Left lung (tissue), 10 donors: Measurements from ENCODE around the gene ZNF23. TPM values are rescaled to one million over a fixed set of nuclear protein-coding genes. Genes with fewer than 3 reads are reported as not detected.
A peak's percentile ranks its signal among the peaks of the same experiment; 100 is the strongest.

Experiments used
- ATAC-seq: fragments of 200-7000 bp; cut with Tn5 transposase; one replicate; pipeline ENCODE4 v1.9.1; 2020; ENCODE audit warnings: moderate library complexity
- DNase-seq, 4 donors: peaks; one replicate each; pipeline ENCODE4 v3.0.0-alpha.2; 2013 to 2020
- H3K27ac ChIP-seq, 2 donors: fragments of 200-600 bp; sonication (generic) in 1 of 2; one replicate each; pipeline versions ENCODE4 v1.5.0 to v1.8.0; 2020 to 2021
- H3K27me3 ChIP-seq, 2 donors: fragments of 200-600 bp; sonication (generic) in 1 of 2; one replicate each; pipeline versions ENCODE4 v1.5.0 to v1.8.0; 2020 to 2021
- H3K36me3 ChIP-seq, 2 donors: fragments of 200-600 bp; sonication (generic) in 1 of 2; one replicate each; pipeline versions ENCODE4 v1.5.0 to v1.8.0; 2020 to 2021
- H3K4me1 ChIP-seq, 2 donors: fragments of 200-600 bp; one replicate each; pipeline ENCODE4 v1.8.0; 2021
- H3K4me3 ChIP-seq, 2 donors: fragments of 200-600 bp; sonication (generic) in 1 of 2; one replicate each; pipeline versions ENCODE4 v1.5.0 to v1.8.0; 2020 to 2021; ENCODE audit warnings: mild to moderate bottlenecking in 1 of 2
- H3K9me3 ChIP-seq, 2 donors: fragments of 200-600 bp; sonication (generic) in 1 of 2; one replicate each; pipeline versions ENCODE4 v1.5.0 to v1.8.0; 2020 to 2021
- intact Hi-C, 2 donors: fragments of 100-400 bp; cut with DNase I; formaldehyde crosslinking; loops; one replicate each; pipeline versions ENCODE4 v1.11.2 to v1.14.2; 2022
- polyA plus RNA-seq, 6 donors: library from polyadenylated mRNA; unstranded; fragments of 120-200 nt; gene quantifications; one replicate each; pipeline ENCODE4 v1.2.1, GENCODE V29; 2013; ENCODE audit not compliant: insufficient read length in 6 of 6
- total RNA-seq, 2 donors: library from RNA; stranded (reverse); fragmentation: NEBNext Ultra II Directional; extraction: Animal tissue kit (Norgen Biotek cat#: 25700); gene quantifications; one replicate each; pipeline ENCODE4 v1.2.1, GENCODE V29; 2021
- TF ChIP-seq, protein P1 (sequence below), 2 donors: fragments of 200-600 bp; sonication (generic) in 1 of 2; IDR thresholded peaks; one replicate each; pipeline versions ENCODE4 v1.5.0 to v1.8.0; 2021; ENCODE audit warnings: antibody characterized with exemption in 2 of 2
- donor health status: DM: no; HTN: yes; CAD: no.
- donor health status: DM: no; HTN: no; CAD: no.

Gene ZNF23
- total and polyA plus RNA-seq, 8 donors, result 6.8 to 19.9 (median 16.8) TPM

DNA sequence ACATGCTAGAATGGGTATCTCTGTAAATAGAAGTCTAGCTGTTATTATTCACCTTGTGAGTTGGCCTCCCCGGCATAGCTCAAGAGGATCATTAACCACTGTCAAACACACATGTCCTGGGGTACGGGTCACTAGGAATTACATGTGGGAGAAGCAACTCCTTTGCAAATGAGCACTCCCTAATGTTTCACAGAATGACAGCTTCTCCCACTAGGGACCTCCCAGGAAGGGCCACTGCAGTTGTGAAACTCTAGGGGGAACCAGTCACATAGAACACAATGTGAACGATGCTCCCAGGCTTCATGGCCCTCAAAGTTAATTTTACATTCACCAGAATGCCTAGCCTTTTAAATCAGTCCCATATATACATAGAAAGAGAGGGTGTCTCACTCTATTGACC is 39.5 kb upstream of the ZNF23 start:
- no peaks in the 10 kb centered on the region for H3K27me3 ChIP-seq
- no peak overlapping the region for H3K4me3 ChIP-seq
- no peak for ATAC-seq
- H3K4me1 ChIP-seq, result no peaks in the 10 kb centered on the region
- TF ChIP-seq, protein P1, sequence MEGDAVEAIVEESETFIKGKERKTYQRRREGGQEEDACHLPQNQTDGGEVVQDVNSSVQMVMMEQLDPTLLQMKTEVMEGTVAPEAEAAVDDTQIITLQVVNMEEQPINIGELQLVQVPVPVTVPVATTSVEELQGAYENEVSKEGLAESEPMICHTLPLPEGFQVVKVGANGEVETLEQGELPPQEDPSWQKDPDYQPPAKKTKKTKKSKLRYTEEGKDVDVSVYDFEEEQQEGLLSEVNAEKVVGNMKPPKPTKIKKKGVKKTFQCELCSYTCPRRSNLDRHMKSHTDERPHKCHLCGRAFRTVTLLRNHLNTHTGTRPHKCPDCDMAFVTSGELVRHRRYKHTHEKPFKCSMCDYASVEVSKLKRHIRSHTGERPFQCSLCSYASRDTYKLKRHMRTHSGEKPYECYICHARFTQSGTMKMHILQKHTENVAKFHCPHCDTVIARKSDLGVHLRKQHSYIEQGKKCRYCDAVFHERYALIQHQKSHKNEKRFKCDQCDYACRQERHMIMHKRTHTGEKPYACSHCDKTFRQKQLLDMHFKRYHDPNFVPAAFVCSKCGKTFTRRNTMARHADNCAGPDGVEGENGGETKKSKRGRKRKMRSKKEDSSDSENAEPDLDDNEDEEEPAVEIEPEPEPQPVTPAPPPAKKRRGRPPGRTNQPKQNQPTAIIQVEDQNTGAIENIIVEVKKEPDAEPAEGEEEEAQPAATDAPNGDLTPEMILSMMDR (IDR thresholded peaks at IDR 0.05), result no peak
- H3K9me3 ChIP-seq, result no peaks in the 10 kb centered on the region
- no peak overlapping the region for H3K27ac ChIP-seq
- intact Hi-C loops, result loop anchor here in 1 of 2 donors (5.0 kb wide), 1 partner anchor 84 kb away; no protein-coding TSS in a partner anchor
- no peak for DNase-seq
- no peaks in the 10 kb centered on the region for H3K36me3 ChIP-seq

DNA sequence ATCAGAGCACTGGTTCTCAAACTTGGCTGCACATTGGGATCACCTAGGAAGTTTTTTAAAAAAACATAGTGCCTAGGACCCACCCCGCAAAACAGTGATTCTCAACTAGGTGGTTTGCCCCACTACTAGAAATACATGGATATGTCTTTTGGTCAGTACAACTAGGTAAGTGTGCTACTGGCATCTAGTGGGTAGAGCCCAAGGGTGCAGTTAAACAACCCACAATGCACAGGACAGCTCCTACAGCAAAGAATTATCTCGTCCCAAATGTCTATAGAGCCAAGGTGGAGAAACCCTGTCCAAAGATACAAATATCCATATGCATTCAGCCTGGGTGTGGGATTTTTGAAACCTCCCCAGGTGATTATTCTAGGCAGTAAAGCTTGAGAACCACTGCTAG is 38.9 kb upstream of the ZNF23 start:
- no peak overlapping the region for H3K27ac ChIP-seq
- no peaks in the 10 kb centered on the region for H3K36me3 ChIP-seq
- H3K4me3 ChIP-seq, result no peak overlapping the region
- H3K9me3 ChIP-seq, result no peaks in the 10 kb centered on the region
- DNase-seq, result no peak
- TF ChIP-seq, protein P1 (IDR thresholded peaks at IDR 0.05), result no peak
- no peaks in the 10 kb centered on the region for H3K27me3 ChIP-seq
- ATAC-seq, result no peak
- intact Hi-C loops, result loop anchor here in 1 of 2 donors (5.0 kb wide), 1 partner anchor 84 kb away; no protein-coding TSS in a partner anchor
- no peaks in the 10 kb centered on the region for H3K4me1 ChIP-seq

DNA sequence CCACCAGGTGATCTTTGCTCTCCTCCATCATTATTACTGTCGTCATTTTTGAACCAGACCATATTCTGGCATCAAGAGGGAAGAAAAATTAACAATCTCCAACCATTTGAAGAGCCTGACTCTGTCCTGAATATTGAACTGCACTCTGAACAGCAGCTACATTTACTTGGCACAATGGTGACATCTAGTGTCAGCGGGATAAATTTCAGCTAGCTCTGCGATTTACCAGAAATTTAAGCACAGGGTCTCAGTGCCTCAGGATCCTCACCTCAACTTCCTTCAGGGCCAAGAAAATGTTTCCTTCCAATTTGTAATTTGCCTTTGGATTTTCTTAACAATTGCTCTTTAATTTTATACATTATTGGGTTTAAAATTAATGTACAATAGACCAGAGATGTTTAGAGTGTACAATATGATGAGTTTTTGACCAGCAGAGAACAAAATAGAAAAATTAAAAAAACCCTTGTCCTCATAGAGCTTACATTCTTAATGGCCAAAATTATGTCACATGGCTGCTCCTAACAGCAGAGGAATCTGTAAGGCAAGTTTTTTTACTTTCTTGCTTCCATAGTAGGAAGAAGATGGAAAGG is 37.8 kb upstream of the ZNF23 start:
- TF ChIP-seq, protein P1 (IDR thresholded peaks at IDR 0.05), result peak; percentile 49 to 57
- intact Hi-C loops, result loop anchor here in 1 of 2 donors (5.0 kb wide), 1 partner anchor 83 kb away; no protein-coding TSS in a partner anchor
- DNase-seq (peak in 2 of 4 donors; percentile 36 to 58), ATAC-seq (peak; percentile 82)
- no peaks in the 10 kb centered on the region for H3K36me3 ChIP-seq
- H3K4me3 ChIP-seq, result no peak overlapping the region
- no peaks in the 10 kb centered on the region for H3K4me1 ChIP-seq
- no peaks in the 10 kb centered on the region for H3K9me3 ChIP-seq
- no peak overlapping the region for H3K27ac ChIP-seq
- no peaks in the 10 kb centered on the region for H3K27me3 ChIP-seq

DNA sequence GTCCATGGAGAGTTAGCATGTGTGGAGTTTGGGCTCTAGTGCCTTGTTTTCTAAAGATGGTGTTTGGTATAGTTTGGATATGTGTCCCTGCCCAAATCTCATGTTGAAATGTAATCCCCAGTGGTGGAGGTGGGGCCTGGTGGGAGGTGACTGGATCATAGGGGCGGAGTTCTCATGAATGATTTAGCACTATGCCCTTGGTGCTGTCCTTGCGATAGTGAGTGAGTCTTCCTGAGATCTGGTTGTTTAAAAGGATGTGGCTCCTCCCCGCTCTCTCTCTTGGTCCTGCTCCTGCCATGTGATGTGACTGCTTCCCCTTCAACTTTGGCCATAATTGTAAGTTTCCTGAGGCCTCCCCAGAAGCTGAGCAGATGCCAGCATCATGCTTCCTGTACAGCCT is 36.0 kb upstream of the ZNF23 start:
- ATAC-seq (no peak), DNase-seq (no peak)
- intact Hi-C loops, result no loop called here
- Histone ChIP-seq H3K27me3 (no peaks in the 10 kb centered on the region), H3K36me3 (no peaks in the 10 kb centered on the region), H3K27ac (no peak overlapping the region), H3K4me3 (no peak overlapping the region), H3K9me3 (no peaks in the 10 kb centered on the region), H3K4me1 (no peaks in the 10 kb centered on the region)
- TF ChIP-seq, protein P1 (IDR thresholded peaks at IDR 0.05), result no peak

DNA sequence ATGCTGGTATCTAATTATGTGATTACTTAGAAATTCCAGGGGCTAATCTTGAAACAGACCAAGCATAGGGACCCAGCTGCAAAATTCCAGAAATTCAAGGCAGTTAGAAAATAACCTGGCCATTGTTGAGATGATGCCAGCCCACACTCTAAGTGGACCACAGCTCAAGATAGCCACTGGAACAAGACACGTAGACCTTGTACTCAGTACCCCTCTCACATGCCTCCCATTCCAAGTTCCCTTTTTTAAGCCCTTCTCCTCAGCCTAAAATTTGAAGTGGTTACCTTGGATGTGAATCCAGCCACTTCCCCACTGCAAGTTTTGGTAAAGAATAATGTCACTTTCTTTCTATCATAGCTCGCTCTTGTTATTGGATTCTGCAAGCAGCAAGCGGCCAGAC is 31.2 kb upstream of the ZNF23 start:
- DNase-seq, result no peak
- H3K9me3 ChIP-seq, result no peaks in the 10 kb centered on the region
- intact Hi-C loops, result no loop called here
- H3K36me3 ChIP-seq, result no peaks in the 10 kb centered on the region
- no peaks in the 10 kb centered on the region for H3K4me1 ChIP-seq
- no peaks in the 10 kb centered on the region for H3K27me3 ChIP-seq
- H3K27ac ChIP-seq, result no peak overlapping the region
- no peak overlapping the region for H3K4me3 ChIP-seq
- ATAC-seq, result no peak
- TF ChIP-seq, protein P1 (IDR thresholded peaks at IDR 0.05), result no peak
